ENCODE data around the gene EYA2. TPM values are rescaled to one million over a fixed set of nuclear protein-coding genes. Genes with fewer than 3 reads are reported as not detected.
A peak's percentile ranks its signal among the peaks of the same experiment; 100 is the strongest.

Gene EYA2
- total and polyA plus RNA-seq, 4 donors: 1.2 to 10.9 (median 6.7) TPM

GRCh38 chr20:47019121-47019824, 124.6 kb downstream of the EYA2 start:
- no peaks in the 10 kb centered on the region for H3K9me3 ChIP-seq (ENCODE audit: control insufficient read depth, low read length)
- H3K4me3 ChIP-seq (ENCODE audit: low read length in 2 of 2): no peak overlapping the region
- intact Hi-C loops (cut with DNase I): no loop called here
- no peak for DNase-seq
- H3K4me1 ChIP-seq (ENCODE audit: control insufficient read depth in 1 of 2, insufficient read depth in 2 of 2, low read length in 2 of 2): peaks cover 0 to 4% of the 10 kb centered on the region in 2 donors
- no peaks in the 10 kb centered on the region for H3K36me3 ChIP-seq (ENCODE audit: control insufficient read depth in 1 of 2, insufficient read depth in 2 of 2, low read length in 1 of 2)
- H3K27me3 ChIP-seq (ENCODE audit: control insufficient read depth in 1 of 2, insufficient read depth in 2 of 2, low read length in 1 of 2): no peaks in the 10 kb centered on the region
- no peak overlapping the region for H3K27ac ChIP-seq (ENCODE audit: low read depth in 1 of 2, low read length in 2 of 2)
- 1 to 5% methylated on average over 7 of the region's 7 CpGs for WGBS, 2 donors
- ATAC-seq (ENCODE audit: low FRiP score): peak; percentile 32

- peaks cover 0 to 5% of the 10 kb centered on the region in 2 donors for H3K4me1 ChIP-seq (ENCODE audit: control insufficient read depth in 1 of 2, insufficient read depth in 2 of 2, low read length in 2 of 2)
- DNase-seq: no peak
- no peaks in the 10 kb centered on the region for H3K9me3 ChIP-seq (ENCODE audit: control insufficient read depth, low read length)
- no peaks in the 10 kb centered on the region for H3K27me3 ChIP-seq (ENCODE audit: control insufficient read depth in 1 of 2, insufficient read depth in 2 of 2, low read length in 1 of 2)
- no peak overlapping the region for H3K4me3 ChIP-seq (ENCODE audit: low read length in 2 of 2)
- intact Hi-C loops (cut with DNase I): no loop called here
- H3K27ac ChIP-seq (ENCODE audit: low read depth in 1 of 2, low read length in 2 of 2): no peak overlapping the region
- no peaks in the 10 kb centered on the region for H3K36me3 ChIP-seq (ENCODE audit: control insufficient read depth in 1 of 2, insufficient read depth in 2 of 2, low read length in 1 of 2)
- ATAC-seq (ENCODE audit: low FRiP score): no peak
- WGBS, 2 donors: 56 to 58% methylated on average over 2 of the region's 2 CpGs
These were observed 125.6 kb downstream of the EYA2 start for GRCh38 chr20:47020231-47020630.

GRCh38 chr20:47021850-47022249, 127.2 kb downstream of the EYA2 start:
- intact Hi-C loops (cut with DNase I): no loop called here
- H3K27ac ChIP-seq (ENCODE audit: low read depth in 1 of 2, low read length in 2 of 2): no peak overlapping the region
- no peak for DNase-seq

GRCh38 chr20:47024461-47024937, 129.9 kb downstream of the EYA2 start:
- ATAC-seq (ENCODE audit: low FRiP score) (peak; percentile 33), DNase-seq (no peak)
- Histone ChIP-seq H3K27me3 (ENCODE audit: control insufficient read depth in 1 of 2, insufficient read depth in 2 of 2, low read length in 1 of 2) (peaks cover 0 to 4% of the 10 kb centered on the region in 2 donors), H3K4me1 (ENCODE audit: control insufficient read depth in 1 of 2, insufficient read depth in 2 of 2, low read length in 2 of 2) (peaks cover 0 to 5% of the 10 kb centered on the region in 2 donors), H3K4me3 (ENCODE audit: low read length in 2 of 2) (no peak overlapping the region), H3K9me3 (ENCODE audit: control insufficient read depth, low read length) (peaks cover 5% of the 10 kb centered on the region), H3K27ac (ENCODE audit: low read depth in 1 of 2, low read length in 2 of 2) (no peak overlapping the region), H3K36me3 (ENCODE audit: control insufficient read depth in 1 of 2, insufficient read depth in 2 of 2, low read length in 1 of 2) (no peaks in the 10 kb centered on the region)
- intact Hi-C loops (cut with DNase I): no loop called here
- 21 to 39% methylated on average over 3 of the region's 3 CpGs for WGBS, 2 donors

More at GRCh38 chr20:47021850-47022249, 127.2 kb downstream of the EYA2 start:
- no peak for ATAC-seq (ENCODE audit: low FRiP score)
- no peak overlapping the region for H3K4me3 ChIP-seq (ENCODE audit: low read length in 2 of 2)
- H3K9me3 ChIP-seq (ENCODE audit: control insufficient read depth, low read length): no peaks in the 10 kb centered on the region
- no peaks in the 10 kb centered on the region for H3K36me3 ChIP-seq (ENCODE audit: control insufficient read depth in 1 of 2, insufficient read depth in 2 of 2, low read length in 1 of 2)
- 81 to 84% methylated on average over 4 of the region's 4 CpGs for WGBS, 2 donors
- peaks cover 0 to 5% of the 10 kb centered on the region in 2 donors for H3K4me1 ChIP-seq (ENCODE audit: control insufficient read depth in 1 of 2, insufficient read depth in 2 of 2, low read length in 2 of 2)
- no peaks in the 10 kb centered on the region for H3K27me3 ChIP-seq (ENCODE audit: control insufficient read depth in 1 of 2, insufficient read depth in 2 of 2, low read length in 1 of 2)

- Histone ChIP-seq H3K4me3 (ENCODE audit: low read length in 2 of 2) (no peak overlapping the region), H3K4me1 (ENCODE audit: control insufficient read depth in 1 of 2, insufficient read depth in 2 of 2, low read length in 2 of 2) (peaks cover 0 to 5% of the 10 kb centered on the region in 2 donors), H3K36me3 (ENCODE audit: control insufficient read depth in 1 of 2, insufficient read depth in 2 of 2, low read length in 1 of 2) (no peaks in the 10 kb centered on the region), H3K27ac (ENCODE audit: low read depth in 1 of 2, low read length in 2 of 2) (no peak overlapping the region), H3K9me3 (ENCODE audit: control insufficient read depth, low read length) (peaks cover 5% of the 10 kb centered on the region), H3K27me3 (ENCODE audit: control insufficient read depth in 1 of 2, insufficient read depth in 2 of 2, low read length in 1 of 2) (peaks cover 0 to 4% of the 10 kb centered on the region in 2 donors)
- no peak for ATAC-seq (ENCODE audit: low FRiP score)
- peak in 1 of 2 donors; percentile 57 for DNase-seq
- 55 to 62% methylated on average over 4 of the region's 4 CpGs for WGBS, 2 donors
- intact Hi-C loops (cut with DNase I): no loop called here
These were observed 132.4 kb downstream of the EYA2 start for GRCh38 chr20:47027042-47027441.

GRCh38 chr20:47027456-47027855, 132.8 kb downstream of the EYA2 start:
- DNase-seq (no peak), ATAC-seq (ENCODE audit: low FRiP score) (no peak)
- H3K9me3 ChIP-seq (ENCODE audit: control insufficient read depth, low read length): peaks cover 5% of the 10 kb centered on the region
- H3K4me1 ChIP-seq (ENCODE audit: control insufficient read depth in 1 of 2, insufficient read depth in 2 of 2, low read length in 2 of 2): peaks cover 0 to 5% of the 10 kb centered on the region in 2 donors
- no peak overlapping the region for H3K4me3 ChIP-seq (ENCODE audit: low read length in 2 of 2)
- no peaks in the 10 kb centered on the region for H3K36me3 ChIP-seq (ENCODE audit: control insufficient read depth in 1 of 2, insufficient read depth in 2 of 2, low read length in 1 of 2)
- intact Hi-C loops (cut with DNase I): no loop called here
- WGBS, 2 donors: 92 to 97% methylated on average over 3 of the region's 3 CpGs
- peaks cover 0 to 4% of the 10 kb centered on the region in 2 donors for H3K27me3 ChIP-seq (ENCODE audit: control insufficient read depth in 1 of 2, insufficient read depth in 2 of 2, low read length in 1 of 2)
- no peak overlapping the region for H3K27ac ChIP-seq (ENCODE audit: low read depth in 1 of 2, low read length in 2 of 2)

GRCh38 chr20:47028487-47028886, 133.8 kb downstream of the EYA2 start:
- intact Hi-C loops (cut with DNase I): no loop called here
- WGBS, 2 donors: 96 to 98% methylated on average over 2 of the region's 2 CpGs

GRCh38 chr20:47029845-47030244, 135.2 kb downstream of the EYA2 start:
- ATAC-seq (ENCODE audit: low FRiP score): no peak
- no peaks in the 10 kb centered on the region for H3K4me1 ChIP-seq (ENCODE audit: control insufficient read depth in 1 of 2, insufficient read depth in 2 of 2, low read length in 2 of 2)
- intact Hi-C loops (cut with DNase I): no loop called here
- no peak overlapping the region for H3K27ac ChIP-seq (ENCODE audit: low read depth in 1 of 2, low read length in 2 of 2)
- no peak for DNase-seq
- peaks cover 0 to 4% of the 10 kb centered on the region in 2 donors for H3K27me3 ChIP-seq (ENCODE audit: control insufficient read depth in 1 of 2, insufficient read depth in 2 of 2, low read length in 1 of 2)
- WGBS, 2 donors: 30 to 62% methylated on average over 3 of the region's 3 CpGs
- H3K36me3 ChIP-seq (ENCODE audit: control insufficient read depth in 1 of 2, insufficient read depth in 2 of 2, low read length in 1 of 2): no peaks in the 10 kb centered on the region
- no peak overlapping the region for H3K4me3 ChIP-seq (ENCODE audit: low read length in 2 of 2)
- H3K9me3 ChIP-seq (ENCODE audit: control insufficient read depth, low read length): peaks cover 5% of the 10 kb centered on the region

More at GRCh38 chr20:47028487-47028886, 133.8 kb downstream of the EYA2 start:
- ATAC-seq (ENCODE audit: low FRiP score) (no peak), DNase-seq (no peak)
- H3K9me3 ChIP-seq (ENCODE audit: control insufficient read depth, low read length): peaks cover 5% of the 10 kb centered on the region
- peaks cover 0 to 4% of the 10 kb centered on the region in 2 donors for H3K27me3 ChIP-seq (ENCODE audit: control insufficient read depth in 1 of 2, insufficient read depth in 2 of 2, low read length in 1 of 2)
- H3K4me3 ChIP-seq (ENCODE audit: low read length in 2 of 2): no peak overlapping the region
- H3K27ac ChIP-seq (ENCODE audit: low read depth in 1 of 2, low read length in 2 of 2): no peak overlapping the region
- no peaks in the 10 kb centered on the region for H3K36me3 ChIP-seq (ENCODE audit: control insufficient read depth in 1 of 2, insufficient read depth in 2 of 2, low read length in 1 of 2)
- H3K4me1 ChIP-seq (ENCODE audit: control insufficient read depth in 1 of 2, insufficient read depth in 2 of 2, low read length in 2 of 2): peaks cover 0 to 5% of the 10 kb centered on the region in 2 donors

GRCh38 chr20:47030271-47030810, 135.7 kb downstream of the EYA2 start:
- Histone ChIP-seq H3K36me3 (ENCODE audit: control insufficient read depth in 1 of 2, insufficient read depth in 2 of 2, low read length in 1 of 2) (no peaks in the 10 kb centered on the region), H3K4me1 (ENCODE audit: control insufficient read depth in 1 of 2, insufficient read depth in 2 of 2, low read length in 2 of 2) (no peaks in the 10 kb centered on the region), H3K27me3 (ENCODE audit: control insufficient read depth in 1 of 2, insufficient read depth in 2 of 2, low read length in 1 of 2) (peaks cover 0 to 4% of the 10 kb centered on the region in 2 donors), H3K4me3 (ENCODE audit: low read length in 2 of 2) (no peak overlapping the region), H3K9me3 (ENCODE audit: control insufficient read depth, low read length) (peaks cover 5% of the 10 kb centered on the region), H3K27ac (ENCODE audit: low read depth in 1 of 2, low read length in 2 of 2) (no peak overlapping the region)
- intact Hi-C loops (cut with DNase I): no loop called here
- ATAC-seq (ENCODE audit: low FRiP score): no peak
- DNase-seq: no peak
- WGBS, 2 donors: 91 to 92% methylated on average over 4 of the region's 4 CpGs

Measured in aorta (tissue), 5 donors.